ENCODE results near the gene NLK. TPM values are rescaled to one million over a fixed set of nuclear protein-coding genes. Genes with fewer than 3 reads are reported as not detected.
"Not testable (repeated sequence)": the region's sequence is repeated elsewhere in the genome, so short reads cannot be mapped to it uniquely, and the experiment has no call there.

Gene NLK
- polyA plus RNA-seq, 12 donors = 7.4 to 15.1 (median 9.2) TPM; not detected in 1

DNA sequence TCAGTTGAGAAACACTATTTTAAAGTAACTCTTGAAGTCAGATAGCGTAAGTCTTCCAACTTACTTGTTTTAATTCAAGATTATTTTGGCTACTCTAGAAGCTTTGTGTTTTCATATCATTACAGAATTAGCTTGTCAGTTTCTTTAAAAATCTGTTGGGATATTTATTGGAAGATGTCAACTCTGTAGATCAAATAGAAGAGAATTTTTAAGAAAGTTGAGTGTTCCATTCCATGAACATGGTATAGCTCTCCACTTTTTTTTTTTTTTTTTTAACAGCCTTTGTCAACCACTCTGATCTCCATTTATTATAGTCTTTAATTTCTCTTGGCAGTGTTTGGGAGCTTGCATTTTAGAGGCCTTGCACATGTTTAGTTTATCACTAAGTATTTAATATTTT, 28.7 kb downstream of the NLK start:
- no peak for DNase-seq

DNA sequence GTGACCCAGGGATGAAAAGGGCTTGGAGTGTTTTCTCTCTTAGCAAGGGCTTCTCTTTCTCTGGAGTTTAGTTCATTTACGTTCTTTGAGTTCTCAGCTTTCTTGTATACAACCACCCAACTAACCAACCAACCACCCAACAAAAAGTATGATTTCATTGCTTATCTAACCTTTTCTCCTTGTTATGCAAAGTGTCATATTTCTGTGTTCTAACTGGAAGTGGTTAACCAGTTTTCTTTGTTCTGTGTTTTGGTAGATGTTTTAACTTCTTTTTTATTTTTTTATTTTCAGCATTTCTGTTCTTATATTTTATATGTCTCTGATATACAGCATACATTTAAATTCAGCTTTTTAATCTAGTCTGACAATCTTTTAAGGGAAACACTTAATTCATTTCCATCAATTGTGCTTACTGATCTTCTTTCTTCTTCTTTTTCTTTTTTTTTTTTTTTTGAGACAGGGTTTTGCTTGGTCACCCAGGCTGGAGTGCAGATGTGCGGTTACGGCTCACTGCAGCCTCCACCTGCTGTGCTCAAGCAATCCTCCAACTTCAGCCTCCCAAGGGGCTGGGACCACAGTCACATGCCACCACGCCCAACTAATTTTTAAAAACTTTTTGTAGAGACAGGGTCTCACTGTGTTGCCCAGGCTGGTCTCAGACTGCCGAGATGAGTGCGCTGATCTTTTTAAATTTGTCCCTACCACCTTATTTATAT, 29.6 kb downstream of the NLK start:
- DNase-seq = no peak

DNA sequence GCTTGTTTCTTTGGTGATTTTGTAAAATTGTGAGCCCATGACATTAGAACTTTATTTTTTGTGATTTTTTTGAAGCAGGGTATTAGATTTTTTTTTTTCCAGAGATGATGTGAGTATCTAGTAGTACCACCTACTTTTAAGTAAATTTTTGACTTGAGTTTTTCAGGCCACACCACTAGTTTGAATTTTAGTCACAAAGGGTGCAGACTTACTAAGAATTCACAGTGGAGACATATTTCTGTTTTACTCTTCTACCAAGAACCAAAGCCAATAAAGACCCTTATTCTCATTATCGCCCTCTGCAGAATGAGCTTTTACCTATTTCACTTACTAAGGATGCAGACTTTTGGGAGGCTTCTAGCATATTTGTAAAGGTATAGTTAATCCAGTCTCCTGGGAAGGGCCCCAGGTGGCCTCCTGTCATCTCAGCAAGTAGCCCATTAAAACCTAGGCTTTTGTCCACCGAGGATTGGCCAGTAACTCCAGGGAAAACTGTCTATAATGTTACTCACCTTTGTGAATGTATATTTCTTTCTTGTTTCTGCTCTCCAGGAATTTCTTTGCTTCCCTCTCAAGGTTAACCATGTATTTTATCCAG, 30.6 kb downstream of the NLK start:
- DNase-seq = no peak

DNA sequence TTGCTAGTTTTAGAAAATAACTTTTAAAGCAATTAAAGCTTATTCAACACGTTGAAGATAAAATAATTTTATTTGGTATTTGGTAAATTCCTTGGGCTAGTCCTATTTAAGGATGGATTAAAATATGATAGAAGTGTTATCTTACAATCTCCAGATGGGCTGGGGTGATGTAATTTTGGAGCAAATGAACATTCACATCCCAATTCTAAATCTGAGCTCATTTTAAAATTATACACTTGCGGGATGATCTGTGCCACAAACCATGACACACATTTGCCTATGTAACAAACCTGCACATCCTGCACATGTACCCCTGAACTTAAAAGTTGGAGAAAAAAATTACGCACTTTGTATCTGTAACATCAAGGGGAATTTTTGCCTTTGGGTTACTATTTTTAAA, 31.5 kb downstream of the NLK start:
- no peak for DNase-seq

DNA sequence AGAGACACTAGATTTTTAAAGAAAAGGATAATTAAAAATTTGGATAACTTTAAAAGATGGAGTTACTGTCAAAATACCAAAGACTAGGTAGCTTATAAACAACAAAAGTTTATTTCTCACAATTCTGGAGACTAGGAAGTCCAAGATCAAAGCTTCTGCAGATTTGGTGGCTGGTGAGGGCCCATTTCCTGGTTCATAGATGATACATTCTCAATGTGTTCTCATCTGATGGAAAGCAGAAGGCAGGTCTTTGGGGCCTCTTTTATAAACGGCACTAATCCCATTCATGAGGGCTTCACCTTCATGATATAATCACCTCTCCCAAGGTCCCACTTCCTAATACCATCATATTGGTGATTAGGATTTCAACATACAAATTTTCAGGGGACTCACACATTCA, 33.7 kb downstream of the NLK start:
- no peak for DNase-seq

DNA sequence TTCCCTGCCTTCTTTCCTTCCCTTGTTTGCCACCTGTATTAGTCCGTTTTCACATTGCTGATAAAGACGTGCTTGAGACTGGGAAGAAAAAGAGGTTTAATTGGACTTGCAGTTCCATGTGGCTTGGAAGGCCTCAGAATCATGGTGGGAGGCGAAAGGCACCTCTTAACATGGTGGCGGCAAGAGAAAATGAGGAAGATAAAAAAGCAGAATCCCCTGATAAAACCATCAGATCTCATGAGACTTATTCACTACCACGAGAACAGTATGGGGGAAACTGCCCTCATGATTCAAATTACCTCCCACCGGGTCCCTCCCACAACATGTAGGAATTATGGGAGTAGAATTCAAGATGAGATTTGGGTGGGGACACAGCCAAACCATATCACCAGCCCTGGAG, 34.7 kb downstream of the NLK start:
- DNase-seq = not testable (repeated sequence)

DNA sequence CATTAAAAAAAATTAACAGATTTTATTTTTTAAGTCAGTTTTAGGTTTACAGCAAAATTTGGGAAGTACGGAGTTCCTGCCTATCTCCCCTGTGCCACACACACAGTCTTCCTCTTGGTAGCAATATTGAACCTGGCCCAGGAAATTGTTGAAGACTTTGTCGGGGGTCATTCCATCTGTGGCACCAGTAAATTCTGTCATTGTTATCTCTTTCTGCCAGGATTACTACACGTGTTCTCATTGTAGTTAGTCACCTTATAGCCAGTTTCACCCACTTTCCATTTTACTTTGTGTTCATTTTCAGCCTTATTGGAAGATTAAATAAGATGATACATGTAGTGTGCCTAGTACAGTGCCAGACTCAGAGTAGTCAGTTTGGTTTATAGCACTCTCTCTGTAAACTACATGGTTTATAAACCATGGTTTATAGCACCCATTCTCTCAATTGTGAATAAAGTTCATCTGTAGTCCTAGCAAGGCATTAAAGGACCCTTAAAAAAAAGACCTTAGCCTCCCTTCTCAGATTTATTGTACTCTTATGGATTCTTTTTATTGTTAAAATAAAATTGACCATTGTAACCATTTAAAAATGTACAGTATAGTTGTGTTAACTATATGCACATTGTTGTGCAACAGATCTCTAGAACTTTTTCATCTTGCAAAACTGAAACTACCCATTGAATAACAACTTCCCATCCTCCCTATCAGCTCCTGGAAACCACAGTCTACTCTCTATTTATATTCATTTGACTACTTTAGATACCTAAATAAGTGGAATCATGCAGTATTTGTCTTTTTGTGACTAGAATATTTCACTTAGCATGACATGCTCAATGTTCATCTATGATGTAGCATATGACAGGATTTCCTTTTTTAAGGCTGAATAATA, 36.1 kb downstream of the NLK start:
- no peak for DNase-seq

DNA sequence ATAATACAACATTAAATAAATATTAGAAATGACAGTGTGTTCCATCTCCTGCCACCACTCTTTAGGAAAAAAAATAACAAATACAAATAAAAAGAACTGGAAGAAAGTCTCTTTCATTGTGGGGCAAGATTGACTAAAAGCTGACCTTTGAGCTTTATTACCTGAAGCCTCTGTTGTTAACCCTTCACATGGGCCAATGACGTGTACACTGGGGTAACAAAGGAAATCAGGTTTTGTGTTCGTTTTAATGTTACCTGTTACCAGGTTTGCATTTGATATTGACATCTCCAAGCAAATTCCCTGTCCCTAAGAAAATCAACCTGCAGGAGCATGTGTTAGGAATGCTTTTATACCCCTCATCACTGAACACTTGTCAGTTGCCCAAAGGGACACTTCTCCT, 39.0 kb downstream of the NLK start:
- DNase-seq = no peak

DNA sequence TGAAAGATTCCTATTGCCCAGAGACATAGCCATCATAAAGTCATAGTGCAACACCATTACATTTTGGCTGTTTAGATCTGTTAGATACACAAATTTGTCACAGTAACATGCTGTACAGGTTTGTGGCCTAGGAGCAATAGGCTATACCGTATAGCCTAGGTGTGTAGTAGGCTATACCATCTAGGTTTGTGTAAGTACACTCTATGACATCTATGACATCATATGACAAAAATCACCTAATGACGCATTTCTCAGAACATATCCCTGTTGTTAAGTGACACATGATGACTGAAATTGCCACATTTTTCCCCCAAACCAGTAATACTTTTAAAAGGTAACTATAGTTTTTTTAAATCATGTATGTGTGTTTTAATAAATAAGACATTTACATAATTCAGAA, 43.3 kb downstream of the NLK start:
- no peak for DNase-seq

DNA sequence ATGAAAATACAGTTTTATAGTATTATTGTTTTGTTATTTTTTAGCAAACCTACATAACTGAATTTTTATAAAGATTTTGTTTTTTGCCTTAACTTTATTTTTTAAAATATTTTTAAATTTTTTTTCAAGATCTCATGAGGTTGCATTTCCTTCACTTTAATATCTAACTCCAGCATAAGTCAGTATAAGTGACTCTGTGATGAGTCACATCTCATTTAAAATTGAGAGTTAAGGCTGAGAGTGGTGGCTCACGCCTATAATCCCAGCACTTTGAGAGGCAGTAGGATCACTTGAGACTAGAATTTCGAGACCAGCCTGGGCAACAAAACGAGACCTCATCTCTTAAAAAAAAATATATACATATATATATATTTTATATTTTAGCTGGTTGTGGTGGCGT, 44.0 kb downstream of the NLK start:
- DNase-seq = no peak

DNA sequence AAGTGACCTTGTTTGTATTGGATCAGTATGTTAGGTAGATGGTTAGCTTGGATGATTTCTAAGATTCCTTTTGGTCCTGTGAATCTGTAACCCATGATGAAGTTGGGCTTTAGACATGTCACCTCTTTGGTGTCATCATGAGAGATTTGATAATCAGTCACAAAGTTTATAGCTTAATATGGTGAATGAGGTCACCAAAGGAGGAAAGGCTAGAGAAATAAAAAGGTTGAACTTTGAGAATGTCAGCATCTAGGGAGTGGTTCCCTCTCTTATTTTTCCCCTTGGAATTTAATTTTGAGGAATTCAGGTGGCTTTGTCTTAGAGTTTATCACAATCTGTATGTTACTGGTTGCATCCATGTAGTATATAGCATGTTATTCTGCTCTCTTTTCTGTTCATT, 45.3 kb downstream of the NLK start:
- no peak for DNase-seq

DNA sequence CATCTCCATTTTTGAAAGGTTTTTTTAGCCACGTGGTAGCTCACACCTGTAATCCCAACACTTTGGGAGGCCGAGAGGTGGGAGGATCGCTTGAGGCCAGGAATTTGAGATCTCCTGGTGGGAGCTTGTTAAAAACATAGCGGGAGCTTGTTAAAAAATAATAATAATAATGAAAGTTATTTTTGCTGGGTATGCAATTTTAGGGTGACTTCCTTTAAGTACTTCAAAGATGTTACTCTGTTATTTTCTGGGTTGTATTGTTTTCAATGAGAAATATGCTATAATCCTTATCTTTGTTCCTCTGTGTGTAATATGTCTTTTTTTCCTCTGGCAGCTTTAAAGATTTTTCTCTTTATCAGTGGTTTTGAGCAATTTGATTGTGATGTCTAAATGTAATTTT, 48.1 kb downstream of the NLK start:
- DNase-seq = no peak

DNA sequence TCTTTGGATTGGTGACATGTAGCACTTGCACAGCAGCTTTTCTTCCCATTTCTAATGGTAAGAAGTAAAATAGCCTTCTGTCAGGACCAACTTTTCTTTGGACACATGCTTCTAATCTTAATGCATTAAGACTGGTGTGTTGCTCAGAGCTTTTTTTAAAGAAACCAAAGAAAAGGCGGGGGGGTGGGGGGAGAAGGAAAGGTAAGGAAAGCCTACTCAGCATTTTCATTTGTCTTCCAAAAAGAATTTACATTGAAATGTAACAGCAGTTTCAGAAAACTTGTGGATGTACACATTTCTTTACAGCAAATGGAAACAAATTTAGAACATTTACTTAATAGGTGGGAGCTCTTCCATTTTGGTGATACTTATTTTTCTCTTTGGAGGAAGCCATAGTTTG, 49.6 kb downstream of the NLK start:
- no peak for DNase-seq

DNA sequence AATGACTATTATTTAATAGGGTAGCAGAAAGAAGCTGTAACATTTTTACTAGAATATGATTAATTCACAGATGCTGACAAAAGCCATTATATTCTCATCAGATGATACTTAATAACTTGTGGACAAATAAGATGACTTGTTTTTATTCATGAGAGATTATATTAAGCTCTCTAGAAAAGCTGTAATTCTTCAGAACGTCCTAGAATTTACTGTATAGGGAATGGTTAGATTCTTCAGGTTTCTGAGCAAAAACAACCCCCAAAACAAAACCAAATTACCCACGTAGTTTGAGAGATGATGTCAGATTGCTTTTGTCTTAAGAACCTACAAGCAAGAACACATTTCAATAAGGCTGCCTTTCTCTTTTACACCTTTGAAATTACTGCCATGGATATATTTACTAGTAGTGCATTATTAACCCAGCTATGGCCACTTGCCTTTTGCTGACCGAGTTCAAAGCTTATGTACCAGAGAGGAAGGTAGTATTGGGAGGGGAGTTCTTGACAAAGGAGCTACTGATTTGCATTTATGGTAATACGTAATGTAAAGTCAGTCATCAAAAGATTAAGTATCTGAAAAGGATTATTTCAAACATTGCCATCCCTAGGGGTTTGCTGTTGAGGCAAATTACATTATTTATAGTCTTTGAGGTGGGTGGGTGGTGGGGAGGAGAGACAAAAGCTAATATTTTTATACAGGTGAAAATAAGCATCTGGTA, 51.7 kb downstream of the NLK start:
- no peak for DNase-seq

DNA sequence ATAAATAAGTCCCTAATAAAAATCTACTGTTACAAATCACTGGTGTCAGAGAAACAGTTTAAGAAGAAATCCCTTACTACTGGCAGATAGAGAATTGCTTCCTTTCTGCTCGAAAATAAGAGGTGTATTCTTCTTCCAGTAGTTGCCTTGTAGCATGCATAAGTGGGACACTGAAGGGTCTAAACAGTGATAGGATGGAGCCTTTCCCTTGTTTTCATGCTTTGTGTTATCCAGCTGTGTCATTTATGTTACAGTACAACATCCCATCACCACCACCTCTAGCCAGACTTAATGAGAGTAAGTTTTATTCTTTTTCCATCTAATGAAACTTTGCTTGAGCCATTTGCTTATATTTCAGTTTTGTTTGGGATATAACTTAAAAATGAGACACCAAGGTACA, 54.3 kb downstream of the NLK start:
- DNase-seq = no peak

DNA sequence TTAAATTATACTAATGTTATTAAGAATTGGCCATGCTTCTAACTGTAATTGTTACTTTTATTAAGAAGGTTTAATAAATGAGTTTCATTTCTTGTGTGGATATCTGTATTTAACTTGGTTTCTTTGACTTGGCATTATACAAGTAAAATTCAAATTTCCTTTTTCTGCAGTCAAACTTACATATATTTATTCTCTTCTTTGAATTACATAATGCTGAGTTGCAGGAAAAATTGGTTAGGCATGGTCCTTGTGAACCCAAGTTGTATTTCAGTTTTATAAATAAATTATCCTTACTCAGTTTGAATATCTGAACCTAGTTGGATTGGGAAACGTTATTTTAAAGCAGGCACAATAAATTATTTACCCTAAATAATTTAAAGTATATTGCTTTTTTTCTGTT, 54.8 kb downstream of the NLK start:
- no peak for DNase-seq

DNA sequence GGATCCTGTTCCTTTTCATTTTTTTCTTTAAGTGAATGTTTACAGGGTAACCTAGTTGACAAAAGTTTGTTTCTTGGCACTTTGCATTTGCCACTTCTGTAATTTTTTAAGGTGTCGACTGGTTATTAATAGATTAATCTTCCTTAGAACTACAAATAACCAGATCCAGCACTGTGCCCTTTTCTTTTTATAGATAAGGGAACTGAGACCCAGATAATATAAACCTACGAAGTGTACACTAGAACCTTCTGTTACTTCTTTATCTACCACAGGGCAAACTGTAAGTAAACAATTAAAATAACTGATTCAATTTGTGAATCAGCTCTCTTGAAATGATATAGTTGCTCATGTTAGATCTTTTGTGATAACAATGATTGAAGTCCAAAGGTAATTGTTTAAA, 55.4 kb downstream of the NLK start:
- no peak for DNase-seq

DNA sequence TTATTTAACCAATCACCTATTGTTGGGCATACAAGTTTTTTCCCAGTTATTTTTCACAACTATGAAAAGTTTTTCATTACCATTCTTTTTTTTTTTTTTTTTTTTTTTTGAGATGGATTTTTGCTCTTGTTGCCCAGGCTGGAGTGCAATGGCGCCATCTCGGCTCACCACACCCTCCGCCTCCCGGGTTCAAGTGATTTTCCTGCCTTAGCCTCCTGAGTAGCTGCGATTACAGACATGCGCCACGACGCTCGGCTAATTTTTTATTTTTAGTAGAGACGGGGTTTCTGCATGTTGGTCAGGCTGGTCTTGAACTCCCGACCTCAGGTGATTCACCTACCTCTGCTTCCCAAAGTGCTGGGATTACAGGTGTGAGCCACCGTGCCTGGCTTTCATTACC, 56.1 kb downstream of the NLK start:
- DNase-seq = not testable (repeated sequence)

DNA sequence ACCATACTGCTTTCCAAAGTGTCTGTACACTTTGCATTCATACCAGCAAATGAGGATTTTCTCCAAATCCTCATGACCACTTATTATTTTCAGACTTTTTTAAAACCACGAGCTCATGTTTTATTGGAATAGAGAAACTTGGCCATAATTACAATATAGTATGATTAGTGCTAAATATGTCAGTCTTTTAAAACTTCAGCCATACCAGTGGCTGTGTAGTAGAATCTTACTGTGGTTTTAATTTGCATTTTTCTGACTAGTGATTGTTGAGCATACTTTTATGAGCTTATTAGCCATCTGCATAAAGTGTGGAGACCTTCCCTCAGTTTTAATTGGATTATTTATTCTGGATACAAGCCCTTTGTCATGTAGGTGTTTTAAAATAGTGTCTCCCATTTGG, 57.8 kb downstream of the NLK start:
- no peak for DNase-seq

DNA sequence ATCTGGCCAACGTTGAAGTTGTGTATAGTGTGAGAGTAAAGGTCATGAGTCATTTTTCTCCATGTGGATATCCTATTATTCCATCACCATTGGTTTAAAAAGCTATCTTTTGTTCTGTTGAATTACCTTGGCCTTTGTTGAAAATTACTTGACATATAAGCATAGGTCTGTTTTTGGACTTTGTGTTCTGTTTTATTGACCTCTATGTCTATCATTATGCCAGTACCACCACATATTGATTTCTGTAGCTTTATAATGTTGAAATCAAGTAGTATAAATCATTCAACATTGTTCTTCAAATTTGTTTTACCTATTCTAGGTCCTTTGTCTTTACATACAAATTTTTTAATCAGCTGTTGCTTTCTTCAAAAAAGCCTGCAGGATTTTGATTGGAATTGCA, 58.5 kb downstream of the NLK start:
- no peak for DNase-seq

DNA sequence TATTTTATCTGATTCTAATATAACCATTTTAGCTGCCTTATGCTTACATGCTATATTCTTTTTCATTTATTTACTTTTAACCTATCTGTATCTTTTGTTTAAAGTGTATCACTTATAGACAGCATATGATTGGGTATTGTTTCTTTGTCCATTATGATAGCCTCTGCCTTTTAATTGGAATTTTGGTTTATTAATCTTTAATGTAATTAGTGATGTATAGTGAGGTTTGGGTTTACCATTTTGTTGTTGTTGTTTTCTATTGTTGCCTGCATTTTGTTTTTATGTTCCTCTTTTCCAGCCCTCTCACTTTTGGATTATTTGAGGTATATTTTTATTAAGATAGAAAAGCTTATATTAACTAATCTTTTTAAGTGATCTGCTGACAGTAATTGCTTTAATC, 59.4 kb downstream of the NLK start:
- no peak for DNase-seq

DNA sequence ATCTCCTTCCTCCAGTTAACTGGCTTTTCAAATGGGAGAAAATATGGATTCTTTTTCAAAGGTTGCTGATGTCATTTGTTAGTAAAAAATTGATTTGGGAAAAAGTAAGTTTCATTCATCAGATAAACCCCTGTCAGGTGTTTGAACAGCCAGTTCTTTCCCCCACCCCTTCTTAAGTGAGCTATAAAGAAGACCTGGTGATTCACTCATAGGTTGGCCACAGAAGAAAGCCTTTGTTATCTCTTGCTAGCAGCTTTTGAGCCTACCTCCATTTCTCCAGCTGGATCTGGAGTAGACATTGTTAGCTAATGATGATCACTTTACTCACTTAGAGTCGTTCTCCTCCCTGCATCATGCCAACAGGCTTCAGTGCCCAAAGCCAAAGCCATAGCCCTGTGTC, 63.0 kb downstream of the NLK start:
- DNase-seq = no peak
